D721Med (cell line): Measurements from ENCODE around the gene SPZ1.
"Not testable (repeated sequence)": the region's sequence is repeated elsewhere in the genome, so short reads cannot be mapped to it uniquely, and the experiment has no call there.

Source experiments
- DNase-seq: peaks from one replicate; pipeline ENCODE4 v3.0.0; 2011; ENCODE audit warnings: low spot score; ENCODE audit not compliant: insufficient read length
- FAIRE-seq: peaks from 2 replicates; lab custom pipeline; 2011; peaks lifted over from hg19 to GRCh38; lab: Jason Lieb, UNC
- CTCF ChIP-seq: IDR thresholded peaks from 2 replicates; pipeline ENCODE4 v1.5.1; 2012; ENCODE audit warnings: mild to moderate bottlenecking, control low read depth; ENCODE audit not compliant: insufficient read depth; ENCODE audit errors: missing control alignments

Gene SPZ1

DNA sequence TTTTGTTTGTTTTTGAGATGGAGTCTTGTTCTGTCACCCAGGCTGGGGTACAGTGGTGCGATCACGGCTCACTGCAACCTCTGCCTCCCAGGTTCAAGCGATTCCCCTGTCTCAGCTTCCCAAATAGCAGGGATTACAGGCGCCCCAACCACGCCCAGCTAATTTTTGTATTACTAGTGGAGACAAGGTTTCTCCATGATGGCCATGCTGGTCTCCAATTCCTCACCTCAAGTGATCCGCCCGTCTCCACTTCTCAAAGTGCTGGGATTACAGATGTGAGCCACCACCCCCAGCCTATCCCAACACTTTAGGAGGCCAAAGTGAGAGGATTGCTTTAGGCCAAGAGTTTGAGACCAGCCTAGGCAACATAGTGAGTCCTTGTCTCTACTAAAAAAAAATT, 19.3 kb downstream of the SPZ1 start:
- no peak for FAIRE-seq
- no peak for DNase-seq
- no peak for TF ChIP-seq CTCF

DNA sequence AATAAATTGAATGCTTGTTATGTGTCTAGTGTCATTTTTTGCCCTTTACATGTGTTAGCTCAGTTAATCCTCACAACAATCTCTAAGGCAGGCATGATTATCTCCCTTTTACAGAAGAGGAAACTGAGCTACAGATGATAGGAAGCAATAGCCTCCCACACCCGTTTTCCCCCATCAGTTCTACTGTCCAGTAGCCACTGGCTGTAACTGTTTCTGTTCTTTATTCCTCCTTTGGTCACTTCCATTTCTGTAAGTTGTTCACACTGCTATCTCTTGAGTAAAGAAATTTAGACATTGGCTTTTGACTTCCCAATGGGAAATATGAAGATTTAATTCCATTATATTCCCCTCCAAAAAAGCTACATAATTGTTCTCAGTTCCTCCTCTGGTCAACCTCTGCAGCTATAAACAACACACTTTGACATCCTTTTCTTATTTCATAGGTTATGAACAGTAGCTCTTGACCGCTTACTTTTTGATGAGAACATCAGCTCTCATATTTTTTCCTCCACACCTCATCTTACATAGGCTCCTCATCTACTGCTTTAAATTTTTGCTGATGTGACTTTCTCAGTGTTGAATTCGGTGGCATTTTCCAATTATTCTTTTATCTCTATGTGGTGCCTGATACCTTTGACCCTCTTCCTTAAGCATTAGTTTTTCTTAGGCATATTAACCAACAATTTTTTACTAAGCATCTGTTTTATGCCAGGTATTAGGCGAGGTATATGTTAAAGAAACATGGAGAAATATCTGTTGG, 21.4 kb downstream of the SPZ1 start:
- DNase-seq: no peak
- FAIRE-seq: no peak
- no peak for TF ChIP-seq CTCF

- DNase-seq: no peak
- no peak for FAIRE-seq
Observed at GRCh38 chr5:80343067-80343466, 23.3 kb downstream of the SPZ1 start.

DNA sequence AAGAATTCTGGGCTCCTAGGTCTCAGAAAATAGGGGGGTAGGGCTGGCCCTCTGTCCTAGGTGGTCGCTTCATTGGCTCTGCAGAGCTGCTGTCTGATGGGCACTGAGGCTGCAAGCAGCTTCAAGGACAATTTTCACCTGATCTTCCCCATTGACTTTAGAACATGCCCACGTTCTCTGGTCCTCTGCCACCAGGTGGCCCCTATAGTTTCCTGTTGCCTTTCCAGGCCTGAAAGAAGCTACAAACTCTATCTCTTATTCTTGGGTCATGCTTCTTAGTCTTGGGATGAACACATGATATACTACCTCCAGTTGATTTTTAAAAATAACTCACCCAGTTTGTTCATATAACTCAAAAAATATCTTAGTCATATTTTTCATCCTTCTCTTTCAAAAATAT, 26.3 kb downstream of the SPZ1 start:
- no peak for DNase-seq
- FAIRE-seq: no peak
- peak; percentile 55 for TF ChIP-seq CTCF

More at GRCh38 chr5:80343067-80343466, 23.3 kb downstream of the SPZ1 start:
- TF ChIP-seq CTCF: no peak

- DNase-seq: no peak
- TF ChIP-seq CTCF: no peak
- no peak for FAIRE-seq
Observed at GRCh38 chr5:80348171-80348570, 28.4 kb downstream of the SPZ1 start.

GRCh38 chr5:80351019-80351418, 31.2 kb downstream of the SPZ1 start:
- FAIRE-seq, DNase-seq: not testable (repeated sequence)

DNA sequence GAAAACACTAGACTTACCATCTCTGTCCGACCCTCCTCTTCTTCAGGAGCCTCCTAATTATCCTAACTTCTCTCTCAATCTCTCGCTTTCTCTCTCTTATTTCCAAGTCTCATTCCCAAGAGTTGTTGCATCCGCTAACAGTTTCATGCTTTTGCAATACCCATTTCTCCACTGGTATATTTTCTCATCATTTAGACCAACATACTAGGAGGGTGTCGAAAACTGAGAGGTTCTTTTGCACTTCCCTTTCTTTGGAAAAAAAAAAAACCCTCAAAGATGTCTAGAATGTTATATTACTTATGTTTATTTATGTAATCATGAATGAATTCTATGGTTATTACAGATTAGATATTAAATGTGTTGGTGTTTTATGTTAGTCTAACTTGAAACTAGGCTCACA, 35.9 kb downstream of the SPZ1 start:
- no peak for TF ChIP-seq CTCF
- FAIRE-seq: no peak
- no peak for DNase-seq
